Measurements from ENCODE around the gene UFSP1.
"Not testable (repeated sequence)": the region's sequence is repeated elsewhere in the genome, so short reads cannot be mapped to it uniquely, and the experiment has no call there.

UFSP1 gene

DNA sequence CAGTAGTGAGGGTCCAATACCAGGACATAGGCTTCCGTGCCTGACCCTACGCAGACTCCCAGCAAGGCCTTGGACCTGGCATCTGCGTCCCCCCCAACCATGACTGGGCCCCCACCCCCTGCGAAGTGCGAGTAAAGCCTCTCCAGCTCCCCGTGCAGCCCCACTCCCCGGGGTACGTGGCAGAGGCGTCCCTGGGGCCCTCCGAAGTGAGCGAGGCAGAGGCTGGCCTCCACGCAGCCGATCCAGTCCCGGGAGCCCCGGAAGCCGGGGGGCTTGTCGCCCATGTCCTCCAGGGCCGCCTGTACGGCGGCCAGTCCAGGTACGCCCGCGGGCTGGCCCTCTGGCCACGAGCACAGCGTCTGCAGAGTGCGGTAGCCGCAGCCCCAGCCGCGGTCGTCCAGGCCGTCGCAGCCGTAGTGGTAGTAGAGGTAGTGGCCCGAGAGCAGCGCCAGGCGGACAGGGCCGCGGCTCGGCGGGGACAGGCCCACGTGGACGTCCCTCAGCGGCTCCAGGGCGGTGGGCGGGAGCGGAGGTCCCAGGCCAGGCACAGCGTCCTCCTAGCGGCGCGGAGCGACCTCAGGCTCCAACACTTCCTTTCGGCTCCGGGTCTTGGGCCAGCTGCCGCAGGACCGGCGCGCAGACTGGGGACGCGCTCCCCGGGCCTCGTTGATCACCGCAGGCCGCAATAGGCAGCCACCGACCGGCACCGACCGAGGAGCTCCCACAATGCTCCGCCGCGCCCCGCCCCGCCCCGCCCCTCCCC is at the start of gene UFSP1:
TSS of gene UFSP1 (minus strand) at position 728 of the 763 bp plus-strand sequence. CDS start at position 284, 444 bp downstream.
- DNase-seq (ENCODE audit: low read depth in 2 of 2), result no peak

DNA sequence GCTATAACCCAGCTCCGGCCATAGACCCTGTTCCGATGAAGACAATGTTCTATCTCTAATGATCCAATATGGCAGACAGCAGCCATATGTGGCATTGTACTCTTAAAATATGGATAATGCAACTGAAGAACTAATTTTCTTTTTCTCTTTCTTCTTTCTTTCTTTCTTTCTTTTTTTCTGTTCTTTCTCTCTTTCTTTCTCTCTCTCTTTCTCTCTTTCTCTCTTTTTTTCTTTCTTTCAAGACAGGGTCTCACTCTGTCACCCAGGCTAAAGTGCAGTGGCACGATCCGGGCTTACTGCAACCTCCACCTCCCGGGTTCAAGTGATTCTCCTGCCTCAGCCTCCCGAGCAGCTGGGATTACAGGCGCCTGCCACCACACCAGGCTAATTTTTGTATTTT is 46.7 kb upstream of the UFSP1 start:
- not testable (repeated sequence) for DNase-seq (ENCODE audit: low read depth in 2 of 2)

DNA sequence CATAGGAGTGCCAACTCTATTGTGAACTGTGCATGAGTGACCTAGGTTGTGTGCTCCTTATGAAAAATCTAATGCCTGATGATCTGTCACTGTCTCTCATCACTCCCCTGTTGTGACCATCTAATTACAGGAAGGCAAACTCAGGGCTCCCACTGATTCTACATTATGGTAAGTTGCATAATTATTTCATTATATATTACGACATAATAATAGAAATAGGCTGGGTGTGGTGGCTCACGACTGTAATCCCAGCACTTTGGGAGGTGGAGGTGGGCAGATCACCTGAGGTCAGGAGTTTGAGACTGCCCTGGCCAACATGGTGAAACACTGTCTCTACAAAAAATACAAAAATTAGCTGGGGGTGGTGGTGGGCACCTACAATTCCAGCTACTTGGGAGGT is 45.9 kb upstream of the UFSP1 start:
- DNase-seq (ENCODE audit: low read depth in 2 of 2), result not testable (repeated sequence)

DNA sequence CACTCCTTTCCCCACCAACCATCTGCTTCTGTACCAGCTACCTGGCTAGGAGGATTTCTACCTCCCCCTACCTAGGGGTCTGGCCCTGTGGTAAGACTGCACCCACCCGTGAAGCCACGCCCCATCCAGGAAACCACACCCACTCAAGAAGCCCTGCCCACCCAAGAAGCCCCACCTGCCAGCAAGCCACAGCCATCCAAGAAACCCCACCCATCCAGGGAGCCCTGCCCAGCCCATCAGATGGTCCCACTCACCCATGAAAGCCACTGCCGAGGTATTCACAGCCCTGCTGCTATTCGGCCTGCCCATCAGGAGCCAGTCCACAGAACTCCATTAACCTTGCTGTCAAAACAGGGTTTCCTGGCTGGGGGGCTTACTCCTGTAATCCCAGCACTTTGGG is 44.2 kb upstream of the UFSP1 start:
- no peak for DNase-seq (ENCODE audit: low read depth in 2 of 2)

DNA sequence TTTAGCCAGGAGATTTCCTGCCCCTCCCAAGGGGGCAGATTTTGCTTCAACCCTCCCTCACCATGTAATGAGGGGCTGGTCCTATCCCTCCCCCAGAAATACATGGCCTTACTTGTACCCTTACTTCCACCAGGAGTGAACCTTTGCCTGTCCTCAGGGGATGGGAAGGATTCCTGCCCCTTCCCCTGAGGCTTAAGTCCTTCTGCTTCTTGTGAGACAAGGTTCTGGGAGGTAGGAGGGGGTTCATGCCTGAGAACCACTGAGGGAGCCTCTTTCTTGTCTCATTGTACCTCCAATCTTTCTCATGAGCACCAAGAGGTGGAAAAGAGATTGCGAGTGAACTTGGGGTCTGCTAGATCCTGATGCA is 40.3 kb upstream of the UFSP1 start:
- DNase-seq (ENCODE audit: low read depth in 2 of 2), result no peak

DNA sequence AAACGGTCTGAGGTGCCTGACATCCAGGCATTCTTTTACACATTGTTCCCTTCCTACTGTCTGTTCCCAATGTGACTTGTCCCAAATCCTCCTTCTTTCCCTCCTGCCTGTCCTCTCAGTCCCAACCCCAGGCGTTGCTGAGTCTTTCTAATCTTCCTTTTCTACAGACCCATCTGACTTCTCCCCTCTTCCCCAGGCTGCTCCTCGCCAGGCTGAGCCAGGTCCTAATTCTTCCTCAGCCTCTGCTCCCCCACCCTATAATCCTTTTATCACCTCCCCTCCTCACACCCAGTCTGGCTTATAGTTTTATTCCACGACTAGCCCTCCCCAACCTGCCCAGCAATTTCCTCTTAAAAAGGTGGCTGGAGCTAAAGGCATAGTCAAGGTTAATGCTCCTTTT is 34.1 kb upstream of the UFSP1 start:
- not testable (repeated sequence) for DNase-seq (ENCODE audit: low read depth in 2 of 2)

DNA sequence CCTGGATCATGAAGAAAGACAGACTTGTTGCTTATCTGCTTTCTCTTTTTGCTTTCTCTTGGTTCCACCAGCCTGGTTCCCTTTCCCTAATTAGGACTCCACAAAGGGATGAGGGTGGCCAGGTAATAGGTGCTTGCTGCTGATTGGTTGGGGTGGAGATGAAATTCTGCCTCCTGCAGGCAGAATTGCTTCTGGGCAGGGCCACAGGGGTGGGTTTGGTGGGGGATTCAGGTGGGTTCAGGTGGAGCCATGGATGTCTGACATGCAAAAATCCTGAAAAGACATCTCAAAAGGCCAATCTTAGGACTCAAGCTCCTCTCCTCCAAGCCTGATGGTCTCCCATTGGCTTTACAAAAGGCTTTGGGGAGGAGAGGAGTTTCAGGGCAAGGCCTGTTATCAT is 31.5 kb upstream of the UFSP1 start:
- no peak for DNase-seq (ENCODE audit: low read depth in 2 of 2)

DNA sequence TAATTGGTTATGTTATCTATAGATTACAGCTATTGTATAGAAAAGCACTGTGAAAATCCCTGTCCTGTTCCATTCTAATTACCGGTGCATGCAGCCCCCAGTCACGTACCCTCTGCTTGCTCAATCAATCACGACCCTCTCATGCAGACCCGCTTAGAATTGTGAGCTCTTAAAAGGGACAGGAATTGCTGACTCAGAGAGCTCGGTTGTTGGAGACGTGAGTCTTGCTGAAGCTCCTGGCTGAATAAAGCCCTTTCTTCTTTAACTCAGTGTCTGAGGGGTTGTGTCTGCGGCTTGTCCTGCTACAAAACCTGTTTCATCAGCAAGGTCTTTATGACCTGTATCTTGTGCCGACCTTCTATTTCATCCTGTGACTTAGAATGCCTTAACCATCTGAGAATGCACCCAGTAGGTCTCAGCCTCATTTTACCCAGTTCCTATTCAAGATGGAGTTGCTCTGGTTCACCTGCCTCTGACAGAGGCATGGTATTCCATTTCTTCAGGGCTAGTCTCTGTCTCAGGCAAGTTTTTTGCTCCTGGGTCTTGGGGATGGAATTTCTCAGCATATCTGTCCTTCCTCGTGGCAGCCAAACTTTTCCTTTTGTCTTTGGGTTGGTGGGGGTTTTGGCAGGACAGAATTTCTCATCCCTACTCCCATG is 30.4 kb upstream of the UFSP1 start:
- DNase-seq (ENCODE audit: low read depth in 2 of 2), result not testable (repeated sequence)

DNA sequence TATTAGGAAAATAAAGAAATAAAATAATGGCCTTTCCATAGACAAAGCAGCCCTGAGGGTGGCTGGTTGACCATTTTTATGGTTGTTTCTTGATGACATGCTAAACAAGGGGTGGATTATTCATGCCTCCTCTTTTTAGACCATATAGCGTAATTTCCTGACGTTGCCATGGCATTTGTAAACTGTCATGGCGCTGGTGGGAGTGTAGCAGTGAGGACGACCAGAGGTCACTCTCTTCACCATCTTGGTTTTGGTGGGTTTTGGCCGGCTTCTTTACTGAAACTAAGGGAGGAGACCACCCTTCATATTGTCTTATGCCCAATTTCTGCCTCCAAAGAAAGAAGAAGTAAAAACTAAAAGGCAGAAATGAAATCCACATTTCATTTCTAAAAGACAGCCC is 29.8 kb upstream of the UFSP1 start:
- DNase-seq (ENCODE audit: low read depth in 2 of 2), result not testable (repeated sequence)

DNA sequence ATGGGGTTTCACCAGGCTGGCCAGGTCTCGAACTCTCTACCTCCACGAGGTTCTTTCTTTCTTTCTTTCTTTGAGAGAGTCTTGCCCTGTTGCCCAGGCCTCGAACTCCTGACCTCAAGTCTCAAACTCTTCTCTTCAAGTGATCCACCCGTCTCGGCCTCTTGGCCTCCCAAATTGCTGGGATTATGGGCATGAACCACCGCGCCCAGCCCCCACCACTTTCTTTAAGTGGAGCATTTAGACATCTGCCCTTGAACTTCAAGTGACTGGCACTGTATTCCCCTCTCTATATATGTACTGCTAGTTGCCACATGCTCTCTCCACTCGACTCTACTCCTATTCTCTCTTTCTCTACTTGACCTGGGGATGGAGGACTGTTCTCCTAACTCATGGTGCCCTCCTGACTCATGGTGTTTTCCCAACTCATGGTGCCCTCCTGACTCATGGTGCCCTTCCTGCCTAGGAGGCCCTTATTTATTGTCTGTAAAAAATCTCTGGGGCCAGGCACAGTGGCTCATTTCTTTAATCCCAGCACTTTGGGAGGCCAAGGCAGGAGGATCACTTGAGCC is 25.4 kb upstream of the UFSP1 start:
- DNase-seq (ENCODE audit: low read depth in 2 of 2), result no peak

DNA sequence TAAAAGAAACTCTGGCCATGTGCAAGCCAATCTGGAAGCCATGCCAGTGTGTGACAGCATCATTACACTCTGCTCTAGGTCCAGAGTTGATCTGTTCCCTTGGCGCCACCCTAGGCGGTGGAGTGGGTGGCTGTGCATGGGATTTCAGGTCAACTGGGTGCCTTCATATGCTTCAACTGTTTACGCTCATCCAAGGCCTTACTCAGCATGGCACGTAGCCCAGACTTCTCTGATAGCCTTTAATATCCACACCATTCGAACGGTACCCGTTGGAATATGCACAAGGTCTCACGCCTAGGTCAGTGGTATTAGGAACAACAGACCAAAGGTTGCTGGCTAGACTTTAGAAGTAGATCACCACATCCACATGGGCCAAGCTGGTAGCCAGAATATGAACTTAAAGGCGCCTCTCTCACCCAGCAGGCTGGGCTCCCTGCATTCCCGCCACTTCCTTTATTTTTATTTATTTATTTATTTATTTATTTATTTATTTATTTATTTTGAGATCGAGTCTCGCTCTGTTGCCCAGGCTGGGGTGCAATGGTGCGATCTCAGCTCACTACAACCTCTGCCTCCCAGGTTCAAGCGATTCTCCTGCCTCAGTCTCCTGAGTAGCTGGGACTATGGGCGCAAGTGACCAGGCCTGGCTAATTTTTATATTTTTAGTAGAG is 24.8 kb upstream of the UFSP1 start:
- no peak for DNase-seq (ENCODE audit: low read depth in 2 of 2)

DNA sequence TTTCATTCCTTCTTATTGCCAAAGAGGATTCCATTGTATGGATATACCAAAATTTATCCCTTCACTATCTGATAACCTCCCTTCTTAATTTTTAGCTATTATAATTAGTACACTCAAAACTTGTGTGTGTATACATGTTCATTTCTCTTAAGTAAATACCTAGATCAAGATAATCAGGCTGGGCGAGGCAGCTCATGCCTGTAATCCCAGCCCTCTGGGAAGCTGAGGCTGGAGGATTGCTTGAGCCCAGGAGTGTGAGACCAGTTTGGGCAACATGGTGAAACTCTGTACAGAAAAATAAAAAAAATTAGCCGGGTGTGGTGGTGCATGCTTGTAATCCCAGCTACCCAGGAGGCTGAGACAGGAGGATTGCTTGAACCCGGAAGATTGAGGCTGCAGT is 22.0 kb upstream of the UFSP1 start:
- no peak for DNase-seq (ENCODE audit: low read depth in 2 of 2)

DNA sequence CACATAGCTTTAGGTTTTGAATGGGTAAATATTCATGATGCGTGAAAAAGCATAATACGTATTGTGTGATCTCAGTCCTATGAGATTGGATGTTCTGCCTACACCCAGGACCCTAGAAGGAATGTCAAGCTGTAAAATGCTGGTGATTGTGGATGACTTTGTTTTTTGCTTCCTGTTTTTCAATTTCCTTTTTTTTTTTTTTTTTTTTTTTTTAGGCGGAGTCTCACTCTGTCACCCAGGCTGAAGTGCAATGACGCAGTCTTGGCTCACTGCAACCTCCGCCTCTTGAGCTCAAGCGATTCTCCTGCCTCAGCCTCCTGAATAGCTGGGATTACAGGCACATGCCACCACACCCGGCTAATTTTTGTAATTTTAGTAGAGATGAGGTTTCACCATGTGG is 20.9 kb upstream of the UFSP1 start:
- not testable (repeated sequence) for DNase-seq (ENCODE audit: low read depth in 2 of 2)

DNA sequence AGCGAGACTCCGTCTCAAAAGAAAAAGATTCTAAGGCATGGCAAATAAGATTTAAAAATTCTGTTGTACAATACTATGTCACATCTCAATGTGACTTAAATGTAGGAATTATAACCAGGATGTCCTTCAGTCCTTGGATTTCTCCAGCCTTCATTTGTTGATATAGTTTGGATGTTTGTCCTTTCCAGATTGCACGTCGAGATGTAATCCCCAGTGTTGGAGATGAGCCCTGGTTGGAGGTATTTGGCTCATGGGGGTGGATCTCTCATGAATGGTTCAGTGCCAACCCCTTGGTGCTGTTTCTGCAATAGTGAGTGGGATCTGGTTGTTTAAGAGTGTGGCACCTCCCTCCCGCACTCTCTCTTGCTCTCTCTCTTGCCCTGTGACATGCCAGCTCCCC is 19.0 kb upstream of the UFSP1 start:
- no peak for DNase-seq (ENCODE audit: low read depth in 2 of 2)

DNA sequence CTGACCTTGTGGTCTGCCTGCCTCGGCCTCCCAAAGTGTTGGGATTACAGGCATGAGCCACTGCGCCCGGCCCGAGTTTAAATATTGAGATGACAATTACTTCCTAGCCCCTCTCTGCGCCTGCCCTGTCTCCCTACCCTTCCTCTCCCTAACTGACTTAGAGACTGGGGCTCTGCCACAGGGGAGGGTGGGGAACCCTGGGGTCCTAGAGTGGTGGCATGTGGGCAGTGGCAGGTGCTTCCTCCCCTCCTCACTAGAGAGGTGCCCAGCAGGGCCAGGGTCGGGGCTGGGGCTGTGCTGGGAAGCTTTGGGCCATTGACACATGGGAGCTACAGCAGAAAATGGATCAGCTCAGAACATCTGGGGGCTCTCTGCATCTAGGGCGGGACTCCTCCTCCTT is 13.1 kb upstream of the UFSP1 start:
- no peak for DNase-seq (ENCODE audit: low read depth in 2 of 2)

DNA sequence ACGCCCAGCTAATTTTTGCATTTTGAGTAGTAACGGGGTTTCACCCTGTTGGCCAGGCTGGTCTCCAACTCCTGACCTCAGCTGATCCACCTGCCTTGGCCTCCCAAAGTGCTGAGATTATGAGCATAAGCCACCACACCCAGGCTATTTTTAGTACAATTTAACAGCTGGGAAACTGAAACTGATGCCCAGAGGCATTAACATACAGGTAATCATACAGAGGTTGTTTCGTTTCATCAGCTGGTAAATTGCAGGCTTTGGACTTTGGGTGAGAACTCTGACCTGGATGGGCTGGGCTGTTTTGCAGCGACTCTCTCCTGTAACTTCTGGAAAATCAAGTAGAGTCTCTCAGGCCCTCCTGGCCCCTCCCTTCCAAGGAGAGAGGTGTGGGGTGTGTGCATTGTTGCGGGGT is 12.4 kb upstream of the UFSP1 start:
- DNase-seq (ENCODE audit: low read depth in 2 of 2), result no peak

DNA sequence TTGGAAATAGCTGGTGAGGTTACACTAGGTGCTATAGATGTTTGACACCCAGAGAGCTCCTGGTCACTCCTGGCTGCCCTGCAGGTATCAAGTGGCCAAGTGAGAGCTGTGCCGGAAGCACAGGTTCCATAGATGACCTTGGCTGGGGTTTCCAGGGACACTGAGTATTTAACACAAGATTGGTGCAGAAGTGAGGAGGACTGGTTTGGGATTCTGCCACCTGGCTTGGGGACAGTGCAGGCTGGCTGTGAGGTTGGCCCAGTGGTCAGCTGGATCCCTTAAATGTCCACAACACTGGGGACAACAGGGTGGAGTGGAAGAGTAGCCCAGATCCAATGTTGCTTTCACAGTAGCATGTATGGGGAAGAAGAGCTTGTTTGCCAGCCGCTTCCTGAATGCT is 11.5 kb upstream of the UFSP1 start:
- no peak for DNase-seq (ENCODE audit: low read depth in 2 of 2)

DNA sequence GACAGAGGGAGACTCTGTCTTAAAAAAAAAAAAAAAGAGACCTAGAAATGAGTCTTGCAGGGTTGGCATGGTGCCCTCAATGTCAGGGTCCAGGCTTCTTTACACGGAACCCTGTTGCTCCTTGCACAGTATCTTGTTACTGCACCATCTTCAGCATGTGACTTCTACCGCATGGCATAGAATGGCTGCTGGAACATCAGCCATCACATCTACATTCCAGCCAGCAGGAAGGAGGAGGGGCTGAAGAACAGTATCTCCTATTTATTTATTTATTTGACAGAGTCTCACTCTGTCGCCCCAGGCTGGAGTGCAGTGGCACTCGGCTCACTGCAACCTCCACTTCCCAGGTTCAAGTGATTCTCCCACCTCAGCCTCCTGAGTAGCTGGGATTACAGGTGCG is 9.9 kb upstream of the UFSP1 start:
- DNase-seq (ENCODE audit: low read depth in 2 of 2), result no peak

DNA sequence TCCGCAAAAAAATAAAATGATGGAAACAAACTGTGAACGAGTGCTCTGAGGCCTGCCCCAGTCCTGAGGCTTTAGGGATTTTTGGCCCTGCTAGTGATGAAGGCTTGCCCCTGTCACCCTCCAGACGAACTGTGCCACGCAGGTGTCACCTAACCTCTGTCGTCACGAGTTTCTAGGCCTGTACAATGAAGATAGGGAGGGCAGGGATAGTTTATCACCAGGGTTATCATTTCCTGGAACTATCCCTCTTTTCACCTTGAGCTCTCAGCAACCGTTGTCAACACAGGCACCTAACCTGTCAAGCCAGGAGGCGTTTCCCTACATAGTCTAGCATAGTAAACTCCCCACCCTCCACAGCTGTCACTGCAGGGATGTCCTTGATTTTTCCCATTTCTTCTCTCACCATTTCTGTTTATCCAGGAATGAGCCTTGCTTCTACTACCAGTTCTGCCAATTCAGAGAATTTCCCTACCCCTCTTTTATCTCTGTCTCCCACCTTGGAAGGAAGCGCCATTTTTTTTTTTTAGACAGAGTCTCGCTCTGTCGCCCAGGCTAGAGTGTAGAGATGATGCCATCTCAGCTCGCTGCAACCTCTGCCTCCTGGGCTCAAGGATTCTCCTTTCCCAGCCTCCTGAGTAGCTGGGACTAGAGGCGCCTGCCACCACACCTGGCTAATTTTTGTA is 8.4 kb upstream of the UFSP1 start:
- no peak for DNase-seq (ENCODE audit: low read depth in 2 of 2)

DNA sequence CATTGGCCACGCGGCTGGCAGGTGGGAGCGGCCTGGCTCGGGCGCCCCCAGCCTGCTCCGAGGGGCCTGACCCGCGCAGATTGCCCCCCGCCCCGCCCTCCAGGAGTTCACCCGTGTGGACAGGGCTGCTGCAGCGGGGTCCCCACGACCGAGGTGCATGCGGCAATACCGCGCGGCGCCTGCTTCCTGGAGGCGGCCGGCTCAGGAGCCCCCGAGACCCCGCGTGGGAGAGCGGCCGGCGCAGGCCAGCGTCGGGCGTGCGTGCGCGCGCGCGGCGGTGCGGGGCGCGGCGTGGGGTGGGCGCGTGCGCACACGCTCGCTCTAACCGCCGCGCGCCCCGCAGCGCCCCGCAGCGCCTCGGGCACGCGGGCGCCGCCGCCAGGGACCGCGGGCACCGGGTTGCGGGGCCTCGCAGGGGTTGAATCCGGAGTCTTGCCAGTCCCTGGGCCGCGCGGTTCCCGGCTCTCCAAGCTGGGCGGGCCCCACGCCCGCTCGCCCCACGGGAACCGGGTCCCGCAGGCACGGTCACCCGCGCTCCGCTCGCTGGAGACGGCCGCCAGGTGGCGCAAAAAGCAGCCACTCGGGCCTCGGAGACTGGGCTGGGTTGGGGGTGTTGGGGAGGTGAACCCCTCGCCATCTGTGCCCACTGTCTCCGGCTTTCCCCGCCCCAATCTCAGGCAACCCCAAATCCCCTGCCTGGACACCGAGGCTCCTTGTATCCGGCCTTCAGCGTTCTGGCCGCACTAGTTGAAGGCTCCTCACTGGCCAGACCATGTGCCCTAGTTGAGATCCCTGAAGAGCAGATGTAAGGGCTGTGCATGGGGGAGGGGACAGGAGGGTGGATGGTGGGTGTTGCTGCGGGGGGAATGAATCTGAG is 7.5 kb upstream of the UFSP1 start:
- DNase-seq (ENCODE audit: low read depth in 2 of 2), result no peak
